Measurements from ENCODE around the gene LPA. TPM values are rescaled to one million over a fixed set of nuclear protein-coding genes. Genes with fewer than 3 reads are reported as not detected.
"Not testable (repeated sequence)": the region's sequence is repeated elsewhere in the genome, so short reads cannot be mapped to it uniquely, and the experiment has no call there.

The LPA gene
- total RNA-seq, 1 experiment from 2014 or later, result not detected

DNA sequence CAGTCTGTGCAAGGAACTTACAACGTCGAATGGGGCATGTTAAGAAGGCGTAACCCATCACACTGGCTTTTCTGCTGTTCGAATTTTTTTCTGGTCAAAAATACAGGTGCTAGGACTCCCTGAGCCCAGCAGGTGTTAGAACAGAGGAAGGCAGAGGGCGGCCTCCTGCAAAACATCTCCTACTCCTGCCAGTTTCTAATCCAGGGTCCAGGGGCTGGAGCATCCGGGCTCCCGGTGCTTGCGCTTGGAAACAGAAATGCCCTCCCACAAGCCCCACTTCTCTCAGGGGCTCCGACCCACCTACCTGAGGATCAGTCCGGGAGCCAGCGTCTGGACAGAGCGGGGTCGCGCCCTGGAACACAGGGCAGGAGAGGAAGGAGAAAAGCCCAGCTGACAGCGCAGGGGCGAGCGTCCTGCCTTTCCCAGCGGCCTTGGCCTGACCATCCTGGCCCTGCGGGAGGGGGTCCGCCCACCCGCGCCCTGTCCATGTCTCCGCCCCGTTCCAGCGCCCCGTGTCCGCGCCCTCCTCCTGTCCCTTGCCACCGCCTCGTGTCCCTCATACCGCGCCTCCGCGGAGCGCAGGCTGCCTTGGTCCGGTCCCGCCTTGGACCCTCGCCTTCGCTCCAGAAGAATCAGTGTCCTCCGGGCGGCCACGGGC, 14.8 kb upstream of the LPA start:
- no peaks in the 10 kb centered on the region for H3K9me2 ChIP-seq (replicated peaks; ENCODE audit: low read length)
- BruUV-seq (replicated peaks), result no TSS peak
- no peaks in the 10 kb centered on the region for H3K79me2 ChIP-seq (ENCODE audit: low read length)
- H3K4me3 ChIP-seq (ENCODE audit: low read length), result no peak overlapping the region
- no peaks in the 10 kb centered on the region for H3K27me3 ChIP-seq (ENCODE audit: low read length)
- TF ChIP-seq, protein P1, sequence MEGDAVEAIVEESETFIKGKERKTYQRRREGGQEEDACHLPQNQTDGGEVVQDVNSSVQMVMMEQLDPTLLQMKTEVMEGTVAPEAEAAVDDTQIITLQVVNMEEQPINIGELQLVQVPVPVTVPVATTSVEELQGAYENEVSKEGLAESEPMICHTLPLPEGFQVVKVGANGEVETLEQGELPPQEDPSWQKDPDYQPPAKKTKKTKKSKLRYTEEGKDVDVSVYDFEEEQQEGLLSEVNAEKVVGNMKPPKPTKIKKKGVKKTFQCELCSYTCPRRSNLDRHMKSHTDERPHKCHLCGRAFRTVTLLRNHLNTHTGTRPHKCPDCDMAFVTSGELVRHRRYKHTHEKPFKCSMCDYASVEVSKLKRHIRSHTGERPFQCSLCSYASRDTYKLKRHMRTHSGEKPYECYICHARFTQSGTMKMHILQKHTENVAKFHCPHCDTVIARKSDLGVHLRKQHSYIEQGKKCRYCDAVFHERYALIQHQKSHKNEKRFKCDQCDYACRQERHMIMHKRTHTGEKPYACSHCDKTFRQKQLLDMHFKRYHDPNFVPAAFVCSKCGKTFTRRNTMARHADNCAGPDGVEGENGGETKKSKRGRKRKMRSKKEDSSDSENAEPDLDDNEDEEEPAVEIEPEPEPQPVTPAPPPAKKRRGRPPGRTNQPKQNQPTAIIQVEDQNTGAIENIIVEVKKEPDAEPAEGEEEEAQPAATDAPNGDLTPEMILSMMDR (conservative IDR thresholded peaks at IDR 0.05; ENCODE audit: low read depth, low read length), result no peak
- no peak for TF ChIP-seq EZH2 (IDR thresholded peaks at IDR 0.05; ENCODE audit: low read length, unreplicated experiment)
- TF ChIP-seq EZH2phosphoT487 (IDR thresholded peaks at IDR 0.05; ENCODE audit: borderline replicate concordance, low read length), result no peak
- H3K36me3 ChIP-seq (ENCODE audit: low read depth, low read length), result no peaks in the 10 kb centered on the region
- H3K9me3 ChIP-seq (ENCODE audit: low read length), result no peaks in the 10 kb centered on the region
- ChIA-PET CTCF (no interaction called here), POLR2A (ENCODE audit: unreplicated experiment) (no interaction called here)
- no peaks in the 10 kb centered on the region for H3K4me1 ChIP-seq (ENCODE audit: insufficient read depth, low read length)
- intact Hi-C loops (cut with micrococcal nuclease), result no loop called here
- no peak overlapping the region for H3K9ac ChIP-seq (ENCODE audit: low read length)
- no peak for ATAC-seq
- no peak overlapping the region for H3K4me2 ChIP-seq (ENCODE audit: low read length)
- H4K20me1 ChIP-seq (ENCODE audit: low read length), result no peaks in the 10 kb centered on the region
- no peak for DNase-seq
- no peak overlapping the region for H3K27ac ChIP-seq (ENCODE audit: low read length)
- H3F3A ChIP-seq (ENCODE audit: low read length, unreplicated experiment), result no peaks in the 10 kb centered on the region
- H2AFZ ChIP-seq (ENCODE audit: low read length), result no peak overlapping the region

DNA sequence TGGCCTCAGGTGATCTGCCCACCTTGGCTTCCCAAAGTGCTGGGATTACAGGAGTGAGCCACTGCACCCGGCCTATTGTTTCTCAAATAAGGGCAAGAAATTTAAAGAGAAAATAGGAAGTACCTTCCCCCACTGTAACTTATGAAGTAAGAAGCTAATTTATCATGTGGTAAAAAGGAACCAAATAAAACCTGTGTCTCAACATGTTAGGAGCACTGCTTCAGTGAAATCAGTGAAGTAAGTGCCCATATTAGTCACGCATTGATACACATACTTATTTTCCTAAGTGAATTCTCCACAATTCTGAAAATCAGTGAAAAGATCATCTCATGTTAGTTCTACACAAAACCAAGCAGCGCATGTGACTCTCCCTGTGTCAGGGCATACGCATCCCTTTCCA, 14.2 kb upstream of the LPA start:
- ATAC-seq (no peak), DNase-seq (no peak)
- Histone ChIP-seq H3K9ac (ENCODE audit: low read length) (no peak overlapping the region), H3K27me3 (ENCODE audit: low read length) (no peaks in the 10 kb centered on the region), H3F3A (ENCODE audit: low read length, unreplicated experiment) (no peaks in the 10 kb centered on the region), H3K4me2 (ENCODE audit: low read length) (no peak overlapping the region), H3K4me3 (ENCODE audit: low read length) (no peak overlapping the region), H3K27ac (ENCODE audit: low read length) (no peak overlapping the region), H3K9me3 (ENCODE audit: low read length) (no peaks in the 10 kb centered on the region), H2AFZ (ENCODE audit: low read length) (no peak overlapping the region), H3K79me2 (ENCODE audit: low read length) (no peaks in the 10 kb centered on the region), H3K4me1 (ENCODE audit: insufficient read depth, low read length) (no peaks in the 10 kb centered on the region), H3K36me3 (ENCODE audit: low read depth, low read length) (no peaks in the 10 kb centered on the region), H3K9me2 (replicated peaks; ENCODE audit: low read length) (no peaks in the 10 kb centered on the region), H4K20me1 (ENCODE audit: low read length) (no peaks in the 10 kb centered on the region)
- ChIA-PET CTCF (interaction anchor here (0.6 kb wide), 1 partner anchor 131 kb away, joined by 6 read pairs; no protein-coding TSS in a partner anchor), POLR2A (ENCODE audit: unreplicated experiment) (interaction anchor here (0.7 kb wide), 1 partner anchor 168 kb away, joined by 7 read pairs; no protein-coding TSS in a partner anchor)
- BruUV-seq (replicated peaks), result no TSS peak
- TF ChIP-seq, protein P1 (conservative IDR thresholded peaks at IDR 0.05; ENCODE audit: low read depth, low read length), result no peak
- no peak for TF ChIP-seq EZH2 (IDR thresholded peaks at IDR 0.05; ENCODE audit: low read length, unreplicated experiment)
- TF ChIP-seq EZH2phosphoT487 (IDR thresholded peaks at IDR 0.05; ENCODE audit: borderline replicate concordance, low read length), result no peak
- intact Hi-C loops (cut with micrococcal nuclease), result no loop called here

DNA sequence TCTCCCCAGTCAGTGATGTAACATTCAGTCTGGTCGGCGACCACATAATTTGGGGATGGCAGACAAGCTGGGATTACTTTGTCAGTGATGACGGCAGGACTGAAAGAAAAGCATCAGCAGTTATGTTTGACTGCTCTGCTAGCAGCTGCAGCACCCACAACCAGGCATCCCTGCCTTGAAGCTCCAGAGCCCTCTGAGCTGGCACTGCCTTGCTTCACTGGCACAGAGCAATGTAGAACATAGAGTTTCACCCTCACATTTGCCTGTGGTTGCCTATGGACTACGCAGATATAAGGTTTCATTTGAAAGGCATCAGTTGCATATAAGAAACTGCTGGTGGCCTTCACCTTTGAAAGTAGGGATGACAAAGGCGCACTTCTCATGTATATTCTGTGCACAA, 12.3 kb upstream of the LPA start:
- H3F3A ChIP-seq (ENCODE audit: low read length, unreplicated experiment); DNase-seq; H3K9ac ChIP-seq (ENCODE audit: low read length); H3K27me3 ChIP-seq (ENCODE audit: low read length); CTCF ChIA-PET; H3K4me1 ChIP-seq (ENCODE audit: insufficient read depth, low read length); H2AFZ ChIP-seq (ENCODE audit: low read length); POLR2A ChIA-PET (ENCODE audit: unreplicated experiment); intact Hi-C loops (cut with micrococcal nuclease); H3K27ac ChIP-seq (ENCODE audit: low read length); H3K36me3 ChIP-seq (ENCODE audit: low read depth, low read length); H3K4me2 ChIP-seq (ENCODE audit: low read length); ATAC-seq; H3K4me3 ChIP-seq (ENCODE audit: low read length); H3K9me2 ChIP-seq (replicated peaks; ENCODE audit: low read length); H4K20me1 ChIP-seq (ENCODE audit: low read length); H3K79me2 ChIP-seq (ENCODE audit: low read length); BruUV-seq (replicated peaks); H3K9me3 ChIP-seq (ENCODE audit: low read length): not testable (repeated sequence)

All from PC-3 (cell line).